HG03521 (cell line): ENCODE data around the gene CSN1S1.

Source experiments
- ATAC-seq: cut with Tn5 transposase; IDR thresholded peaks from one replicate; pipeline ENCODE4 v1.9.1; 2021; ENCODE audit warnings: mild to moderate bottlenecking, moderate library complexity; ENCODE audit not compliant: unreplicated experiment

CSN1S1 gene

DNA sequence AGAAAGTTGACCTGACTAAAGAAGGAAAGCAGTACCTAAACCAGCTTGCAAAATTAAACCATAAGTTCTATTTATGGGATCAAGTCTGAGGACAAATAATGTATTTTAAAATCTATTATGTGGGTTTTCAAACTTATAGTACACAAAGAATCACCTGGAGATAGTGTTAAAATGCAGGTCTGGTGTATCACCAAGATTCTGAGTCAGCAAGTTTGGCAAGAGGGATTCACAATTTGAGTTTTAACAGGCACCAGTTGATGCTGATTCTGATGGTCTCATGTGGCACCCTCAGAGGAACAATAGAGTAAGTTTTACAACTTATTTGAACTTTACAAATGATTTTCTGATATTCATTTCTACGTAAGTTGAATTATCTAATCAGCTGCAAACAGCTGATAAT, 55.8 kb downstream of the CSN1S1 start:
- no peak for ATAC-seq

DNA sequence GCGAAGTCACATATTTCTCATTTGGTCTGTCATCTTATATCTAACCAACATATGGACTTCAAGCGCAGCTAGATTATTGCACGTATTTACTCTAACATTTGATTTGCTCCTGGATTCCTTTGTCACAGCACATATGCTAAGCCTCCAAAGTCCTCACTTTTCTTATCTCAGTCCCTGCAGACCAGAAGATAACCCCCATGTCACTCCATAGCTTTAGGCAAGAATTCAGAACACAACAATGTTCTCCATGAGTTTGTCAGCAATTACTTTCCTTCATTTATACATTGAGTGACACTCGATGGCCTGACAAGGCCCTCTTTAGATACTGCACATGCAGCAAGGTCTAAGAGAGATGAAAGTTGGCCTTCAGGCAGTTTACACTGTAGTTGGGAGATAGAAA, 60.1 kb downstream of the CSN1S1 start:
- no peak for ATAC-seq

DNA sequence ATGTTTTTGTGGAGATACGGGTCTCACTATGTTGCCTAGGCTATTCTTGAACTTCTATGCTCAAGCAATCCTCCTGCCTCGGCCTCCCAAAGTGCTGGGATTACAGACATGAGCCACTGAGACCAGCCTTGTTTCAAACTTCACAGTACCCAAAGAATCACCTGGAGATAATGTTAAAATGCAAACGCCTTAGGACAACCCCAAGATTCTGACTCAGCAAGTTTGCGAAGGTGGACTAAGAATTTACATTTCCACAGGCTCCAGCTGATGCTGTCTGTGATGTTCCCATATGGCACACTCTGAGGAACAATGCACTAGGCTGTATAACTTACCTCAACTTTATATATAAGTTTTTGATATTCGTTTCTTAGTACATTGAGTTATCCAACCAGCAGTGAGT, 63.9 kb downstream of the CSN1S1 start:
- no peak for ATAC-seq

DNA sequence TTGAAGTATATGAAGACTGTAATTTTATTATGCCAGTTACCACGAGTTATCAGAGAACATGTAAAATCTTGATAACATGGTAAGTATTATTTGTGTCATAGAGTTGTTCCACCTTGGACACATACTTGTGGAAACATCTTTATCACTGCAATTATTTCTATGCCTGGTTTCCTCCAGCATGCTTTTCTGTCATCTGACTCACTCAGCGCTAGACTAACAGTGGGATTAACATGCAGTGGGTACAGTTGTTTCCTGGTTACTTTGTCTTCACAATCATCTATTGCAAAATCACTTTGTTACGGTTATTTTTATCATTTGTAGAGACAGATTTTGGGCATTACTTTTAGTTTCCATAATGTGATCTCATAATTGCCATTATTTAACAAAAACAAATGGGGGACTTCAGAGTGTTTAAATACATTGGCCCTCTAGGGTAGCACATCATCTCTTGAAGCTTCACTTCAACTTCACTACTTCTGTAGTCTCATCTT, 64.7 kb downstream of the CSN1S1 start, which contains the start of gene STATH:
STATH (plus strand) TSS at position 441 of the 491 bp plus-strand sequence. CDS start 2,472 bp downstream, outside the sequence.
- no peak for ATAC-seq
